ENCODE measurements around the gene MALAT1.

The MALAT1 gene

DNA sequence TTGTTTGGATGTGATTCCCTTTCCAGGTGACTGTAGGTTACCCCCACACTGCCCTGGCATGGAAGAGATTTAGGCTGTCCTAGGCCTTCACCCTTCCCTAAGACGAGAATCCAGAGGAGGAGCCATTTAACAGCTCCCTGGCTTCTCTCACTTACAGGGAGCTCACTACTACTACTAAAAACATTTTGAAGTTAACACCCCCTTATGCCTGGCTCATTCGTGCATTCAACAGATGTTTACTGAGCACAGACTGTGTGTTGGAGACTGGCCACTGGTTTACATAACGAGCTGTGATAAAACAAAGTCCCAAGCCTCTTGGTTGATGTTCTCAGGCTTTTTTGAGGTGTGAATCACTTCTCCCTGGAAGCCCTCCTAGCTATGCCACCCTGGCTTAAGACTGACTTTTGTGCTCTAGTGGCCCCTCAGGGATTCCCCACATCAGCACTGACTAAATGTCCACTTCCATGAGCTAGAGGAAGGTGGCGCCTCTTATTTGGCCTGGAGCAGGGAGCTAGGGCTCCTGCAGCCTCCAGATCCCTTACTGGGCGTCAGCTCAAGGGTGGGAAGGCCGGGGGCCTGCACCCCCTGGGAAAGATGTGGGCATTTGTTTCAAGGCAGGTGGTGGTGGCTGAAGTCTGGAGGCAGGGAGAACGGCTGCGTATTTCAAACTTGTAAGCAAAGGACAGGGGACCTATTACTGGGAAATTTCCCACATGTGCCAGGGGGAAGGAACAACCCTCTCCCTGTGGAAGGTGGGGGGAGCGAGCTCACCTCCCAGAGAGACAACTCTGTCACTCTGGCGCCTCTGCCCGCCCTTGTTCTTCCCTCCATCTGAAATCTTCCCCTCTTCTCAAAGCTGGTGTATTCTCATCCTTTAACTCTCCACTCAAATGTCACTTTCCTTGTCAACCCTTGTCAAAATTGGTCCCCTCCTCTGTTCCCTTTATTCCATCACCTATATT is 19.4 kb upstream of the MALAT1 start:
- no peak for DNase-seq (ENCODE audit: low read depth, low spot score)

GRCh38 chr11:65482306-65482850 is 16.5 kb upstream of the MALAT1 start:
- DNase-seq (ENCODE audit: low read depth, low spot score), result no peak

DNA sequence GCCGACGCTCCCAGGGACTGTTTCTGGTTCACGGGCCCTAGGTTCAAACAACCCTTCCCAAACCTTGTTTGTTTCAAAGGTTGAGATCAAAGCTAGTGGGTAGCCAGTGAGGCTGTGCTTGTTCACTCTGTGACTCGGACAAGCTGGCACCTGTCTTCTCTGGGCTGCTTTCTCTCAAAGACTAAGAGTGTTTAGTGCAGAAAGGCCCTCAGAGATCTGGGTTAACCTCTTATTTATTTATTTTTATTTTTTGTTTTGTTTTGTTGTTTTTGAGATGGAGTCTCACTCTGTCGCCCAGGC is 13.0 kb upstream of the MALAT1 start:
- no peak for DNase-seq (ENCODE audit: low read depth, low spot score)

- no peak for DNase-seq (ENCODE audit: low read depth, low spot score)
These were observed 12.0 kb upstream of the MALAT1 start for GRCh38 chr11:65486570-65487466.

DNA sequence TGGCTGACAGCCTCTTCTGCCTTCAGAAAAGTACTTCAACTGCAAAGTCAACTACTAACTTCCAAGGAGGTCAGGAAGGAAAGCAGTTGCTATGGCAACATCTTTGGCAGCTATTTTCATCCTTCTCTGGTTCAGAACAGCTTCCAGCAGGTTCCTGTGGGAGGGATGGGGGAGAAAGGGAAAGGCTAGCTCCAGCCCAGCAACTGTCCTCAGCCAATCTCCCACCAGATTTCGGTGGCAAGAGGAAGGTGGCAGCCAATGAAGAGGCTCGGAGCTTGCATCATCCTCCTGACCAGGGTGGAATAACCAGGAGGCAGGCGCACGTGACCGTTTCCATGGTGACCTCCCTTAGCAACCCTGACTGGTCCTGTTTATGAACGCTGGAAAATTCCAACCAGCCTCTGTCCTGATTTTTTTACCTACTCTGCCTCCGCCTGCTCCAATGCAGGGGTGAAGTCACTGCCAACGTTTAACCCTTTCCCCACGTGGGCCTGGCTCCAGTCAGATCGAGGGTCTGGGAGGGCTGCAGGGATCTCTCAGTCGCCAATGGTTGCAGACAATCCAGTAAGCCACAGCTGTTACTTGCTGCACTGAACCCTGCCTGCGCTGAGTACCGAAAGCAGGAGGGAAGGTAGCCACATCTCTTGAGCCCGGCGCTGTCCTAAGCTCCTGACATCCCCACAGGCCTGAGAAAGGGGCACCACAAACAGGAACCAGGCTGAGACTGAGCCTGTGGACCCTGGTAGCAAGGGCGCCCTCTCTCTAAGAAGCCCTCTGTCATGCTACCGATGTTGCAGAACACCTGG is 11.2 kb upstream of the MALAT1 start:
- no peak for DNase-seq (ENCODE audit: low read depth, low spot score)

DNA sequence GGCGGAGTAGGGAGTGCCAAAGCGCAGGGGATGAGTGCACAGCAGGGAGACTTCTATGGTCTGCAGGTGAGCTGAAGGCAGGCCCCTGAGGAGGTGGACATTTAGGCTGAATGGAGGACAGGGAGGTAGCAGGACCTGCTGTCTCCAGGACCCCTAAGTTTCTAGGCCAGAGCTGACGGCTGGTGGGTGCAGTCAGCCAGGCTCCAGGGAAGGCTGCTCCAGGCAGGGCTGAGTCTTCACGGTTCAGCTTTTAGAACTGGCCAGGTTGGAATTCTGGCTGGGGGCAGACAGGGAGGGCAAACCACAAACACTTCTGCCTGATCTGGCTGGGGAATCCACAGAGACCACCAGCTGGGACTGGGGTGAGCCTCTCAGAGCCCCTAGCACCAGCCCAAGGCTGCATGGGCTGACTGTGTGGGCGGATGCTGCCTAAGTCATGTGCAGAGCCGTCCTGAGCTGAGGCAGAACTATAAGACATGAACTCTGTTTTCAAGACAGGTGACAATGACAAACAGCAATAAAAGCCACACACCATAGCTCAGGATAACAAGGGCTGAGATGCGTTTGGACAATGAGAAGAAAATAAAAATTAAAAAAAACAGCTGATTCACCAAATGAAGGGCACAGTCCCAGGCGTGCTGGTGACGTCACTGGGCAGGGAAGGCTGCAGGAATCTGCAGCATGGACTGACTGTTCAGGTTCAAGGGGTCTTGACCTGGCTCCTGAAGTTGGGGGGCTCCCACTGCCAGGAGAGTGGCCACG is 10.4 kb upstream of the MALAT1 start:
- no peak for DNase-seq (ENCODE audit: low read depth, low spot score)

GRCh38 chr11:65489035-65489705 is 9.7 kb upstream of the MALAT1 start:
- no peak for DNase-seq (ENCODE audit: low read depth, low spot score)

- DNase-seq (ENCODE audit: low read depth, low spot score), result no peak
These were observed 9.0 kb upstream of the MALAT1 start for GRCh38 chr11:65489706-65490320.

DNA sequence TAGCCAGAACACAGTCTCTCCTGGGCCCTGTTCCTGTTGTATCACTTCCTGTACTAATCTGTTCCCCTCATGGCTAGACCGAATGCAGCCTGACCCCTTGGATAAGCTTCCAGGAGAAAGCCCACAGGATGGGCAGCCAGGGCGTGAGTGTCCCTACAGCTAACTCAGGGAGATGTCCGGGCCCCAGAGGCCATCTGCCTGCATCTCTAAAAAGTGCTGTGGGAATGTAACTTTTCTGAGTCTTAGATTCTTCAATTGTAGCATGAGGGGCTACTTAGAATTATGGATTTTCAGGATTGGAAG is 7.7 kb upstream of the MALAT1 start:
- no peak for DNase-seq (ENCODE audit: low read depth, low spot score)

DNA sequence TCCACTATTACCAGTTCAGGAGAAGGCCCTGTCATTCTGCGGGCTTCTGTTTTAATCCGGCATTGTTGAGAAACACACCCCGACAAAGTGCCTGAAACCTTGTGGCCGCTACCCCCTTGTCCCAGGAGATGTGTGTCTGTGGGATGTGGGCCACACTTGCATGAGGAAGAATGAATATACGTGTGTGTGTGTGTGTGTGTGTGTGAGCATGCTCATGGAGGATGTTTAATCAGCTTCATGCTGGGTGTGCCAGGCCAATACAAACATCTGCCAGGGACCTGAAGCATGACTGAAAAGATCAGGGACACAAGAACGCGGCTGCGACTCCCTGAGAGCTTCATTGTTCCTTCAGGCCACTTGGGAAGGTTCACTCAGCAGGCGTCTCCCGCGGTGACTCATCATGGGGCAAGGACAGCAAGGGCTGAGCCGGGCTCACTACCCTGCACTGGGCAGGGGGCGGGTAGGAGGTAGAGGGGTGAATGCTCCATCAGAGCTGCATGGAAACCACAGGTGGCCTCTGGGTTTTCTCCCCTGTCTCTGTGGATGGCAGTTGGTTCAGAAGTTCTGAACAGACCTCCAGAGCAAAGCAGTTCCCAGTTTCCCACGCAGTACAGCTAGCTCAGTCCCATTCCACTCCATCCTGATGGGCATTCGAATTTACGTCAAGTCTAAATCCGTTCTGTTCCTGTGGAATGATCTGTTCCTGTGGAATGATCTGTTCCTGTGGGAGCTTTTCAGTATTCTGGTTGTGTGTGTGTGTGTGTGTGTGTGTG is 7.0 kb upstream of the MALAT1 start:
- DNase-seq (ENCODE audit: low read depth, low spot score), result no peak

GRCh38 chr11:65492387-65492636 is 6.5 kb upstream of the MALAT1 start:
- no peak for DNase-seq (ENCODE audit: low read depth, low spot score)

DNA sequence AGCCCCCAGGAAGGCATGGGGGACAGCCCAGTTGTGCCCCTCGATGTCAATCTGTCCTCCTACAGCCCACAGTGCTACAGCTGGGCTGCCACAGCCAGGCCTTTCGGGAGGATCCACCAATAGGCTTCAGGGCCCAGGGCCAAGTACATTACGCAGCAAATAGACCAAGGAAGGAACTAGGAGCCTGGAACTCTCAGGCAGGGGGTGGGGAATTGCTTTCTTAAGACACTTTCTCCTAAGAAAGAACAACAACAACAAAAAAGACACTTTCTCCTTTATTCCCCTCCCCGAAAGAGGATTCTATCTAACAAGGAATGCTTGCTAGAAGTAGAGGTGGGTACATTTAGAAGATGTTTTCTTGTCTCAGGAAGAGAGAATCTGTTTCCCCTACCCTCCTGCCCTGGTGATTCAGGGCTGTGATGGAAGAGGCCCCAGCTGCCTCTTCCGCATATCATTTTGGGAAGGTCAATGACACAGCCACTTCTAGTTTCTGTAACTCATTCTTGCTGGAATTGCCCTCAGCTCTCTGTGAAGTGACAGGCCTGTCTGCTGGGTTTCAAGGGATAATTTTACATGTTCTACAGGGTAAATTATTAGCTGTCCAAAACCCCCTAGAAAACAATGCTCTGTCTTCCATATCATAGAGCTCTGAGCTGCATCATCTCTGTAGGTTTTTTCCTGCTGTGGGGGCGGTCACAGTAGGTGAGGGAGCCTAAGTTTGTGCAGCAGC is 6.0 kb upstream of the MALAT1 start:
- DNase-seq (ENCODE audit: low read depth, low spot score), result no peak

- no peak for DNase-seq (ENCODE audit: low read depth, low spot score)
These were observed 5.3 kb upstream of the MALAT1 start for GRCh38 chr11:65493367-65494176.

- no peak for DNase-seq (ENCODE audit: low read depth, low spot score)
These were observed 2.3 kb upstream of the MALAT1 start for GRCh38 chr11:65496304-65497140.

DNA sequence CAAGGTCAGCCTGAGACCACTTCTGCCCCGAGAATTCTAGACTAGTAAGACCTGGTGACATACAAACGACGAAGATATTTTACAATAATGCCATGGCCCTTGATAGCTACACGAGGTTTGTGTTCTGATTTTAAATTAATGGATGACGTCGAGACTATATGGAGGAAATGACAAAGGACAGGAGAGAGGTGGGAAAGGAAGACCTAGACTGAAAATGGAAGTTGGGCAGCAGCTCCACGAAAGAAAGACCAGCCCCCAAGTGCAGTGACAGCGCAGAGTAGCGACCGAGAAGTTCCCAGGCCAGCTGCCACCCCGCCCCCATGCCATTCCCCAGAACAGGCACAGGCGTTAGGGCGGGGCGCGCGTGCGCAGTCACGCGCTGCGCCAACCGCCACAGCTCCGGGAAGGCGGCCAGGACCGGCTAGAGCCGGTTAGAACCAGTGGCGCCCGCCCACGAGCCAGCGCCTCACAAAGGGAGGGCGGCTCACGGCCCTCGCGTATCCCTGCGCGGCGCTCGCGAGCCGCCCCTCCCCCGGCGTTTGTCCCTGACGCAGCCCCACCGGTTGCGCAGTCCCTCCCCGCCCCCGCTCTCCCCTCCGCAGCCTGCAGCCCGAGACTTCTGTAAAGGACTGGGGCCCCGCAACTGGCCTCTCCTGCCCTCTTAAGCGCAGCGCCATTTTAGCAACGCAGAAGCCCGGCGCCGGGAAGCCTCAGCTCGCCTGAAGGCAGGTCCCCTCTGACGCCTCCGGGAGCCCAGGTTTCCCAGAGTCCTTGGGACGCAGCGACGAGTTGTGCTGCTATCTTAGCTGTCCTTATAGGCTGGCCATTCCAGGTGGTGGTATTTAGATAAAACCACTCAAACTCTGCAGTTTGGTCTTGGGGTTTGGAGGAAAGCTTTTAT is 1.5 kb upstream of the MALAT1 start:
- DNase-seq (ENCODE audit: low read depth, low spot score), result peak; percentile 94

Measured in activated naive CD8-positive, alpha-beta T cell treated with anti-CD3 and anti-CD28 coated beads, Interleukin-2, amount 50 U/mL, for 16 hours (primary cell).